ENCODE measurements around the gene MAST4.

MAST4 gene

GRCh38 chr5:67146574-67146973 is 550.4 kb downstream of the MAST4 start:
- DNase-seq (ENCODE audit: low read depth in 4 of 4, low spot score in 1 of 4), result no peak

- DNase-seq (ENCODE audit: low read depth in 4 of 4, low spot score in 1 of 4), result no peak
Observed at GRCh38 chr5:67146981-67147380, 550.8 kb downstream of the MAST4 start.

GRCh38 chr5:67147760-67148159 is 551.6 kb downstream of the MAST4 start:
- no peak for DNase-seq (ENCODE audit: low read depth in 4 of 4, low spot score in 1 of 4)

GRCh38 chr5:67149057-67149950 is 553.1 kb downstream of the MAST4 start:
- no peak for DNase-seq (ENCODE audit: low read depth in 4 of 4, low spot score in 1 of 4)

GRCh38 chr5:67149951-67150523 is 553.8 kb downstream of the MAST4 start:
- DNase-seq (ENCODE audit: low read depth in 4 of 4, low spot score in 1 of 4), result no peak

- DNase-seq (ENCODE audit: low read depth in 4 of 4, low spot score in 1 of 4), result no peak
Observed at GRCh38 chr5:67152400-67152799, 556.2 kb downstream of the MAST4 start.

GRCh38 chr5:67153292-67153691 is 557.1 kb downstream of the MAST4 start:
- no peak for DNase-seq (ENCODE audit: low read depth in 4 of 4, low spot score in 1 of 4)

GRCh38 chr5:67154556-67155206 is 558.5 kb downstream of the MAST4 start:
- no peak for DNase-seq (ENCODE audit: low read depth in 4 of 4, low spot score in 1 of 4)

GRCh38 chr5:67156976-67157583 is 560.9 kb downstream of the MAST4 start:
- DNase-seq (ENCODE audit: low read depth in 4 of 4, low spot score in 1 of 4), result no peak

- no peak for DNase-seq (ENCODE audit: low read depth in 4 of 4, low spot score in 1 of 4)
Observed at GRCh38 chr5:67160272-67160671, 564.1 kb downstream of the MAST4 start.

GRCh38 chr5:67160985-67161384 is 564.8 kb downstream of the MAST4 start:
- no peak for DNase-seq (ENCODE audit: low read depth in 4 of 4, low spot score in 1 of 4)

GRCh38 chr5:67161767-67162166 is 565.6 kb downstream of the MAST4 start:
- DNase-seq (ENCODE audit: low read depth in 4 of 4, low spot score in 1 of 4), result no peak

- no peak for DNase-seq (ENCODE audit: low read depth in 4 of 4, low spot score in 1 of 4)
Observed at GRCh38 chr5:67163231-67163756, 567.1 kb downstream of the MAST4 start.

- no peak for DNase-seq (ENCODE audit: low read depth in 4 of 4, low spot score in 1 of 4)
Observed at GRCh38 chr5:67163863-67164595, 567.8 kb downstream of the MAST4 start.

- DNase-seq (ENCODE audit: low read depth in 4 of 4, low spot score in 1 of 4), result no peak
Observed at GRCh38 chr5:67164856-67165525, 568.8 kb downstream of the MAST4 start.

- peak; percentile 50 to 71 (median 58) for DNase-seq (ENCODE audit: low read depth in 4 of 4, low spot score in 1 of 4)
Observed at GRCh38 chr5:67165526-67166459, 569.6 kb downstream of the MAST4 start.

GRCh38 chr5:67166460-67167285 is 570.5 kb downstream of the MAST4 start:
- peak in 3 of 4 experiments; percentile 38 to 67 (median 53) for DNase-seq (ENCODE audit: low read depth in 4 of 4, low spot score in 1 of 4)

- no peak for DNase-seq (ENCODE audit: low read depth in 4 of 4, low spot score in 1 of 4)
Observed at GRCh38 chr5:67168069-67168468, 571.9 kb downstream of the MAST4 start.

Data from stimulated activated CD4-positive, alpha-beta T cell treated with anti-CD3 and anti-CD28 coated beads, Interleukin-1b, Interleukin-23, amount 100 ng/mL, for 24 hours (primary cell).